Naive B cell (primary cell): ENCODE measurements around the gene XAF1. TPM values are rescaled to one million over a fixed set of nuclear protein-coding genes. Genes with fewer than 3 reads are reported as not detected.
"Not testable (repeated sequence)": the region's sequence is repeated elsewhere in the genome, so short reads cannot be mapped to it uniquely, and the experiment has no call there.

Experiments
- ATAC-seq, 2 donors: fragments of 150-1000 bp; cut with Tn5 transposase; 2 replicates each; pipeline ENCODE4 v1.10.0; 2021; ENCODE audit warnings: low read depth in 2 of 2, mild to moderate bottlenecking in 2 of 2, moderate library complexity in 2 of 2
- DNase-seq: peaks from one replicate; pipeline ENCODE4 v3.0.0; 2022
- H3K27ac Mint-ChIP-seq, 6 donors: one replicate each; pipeline ENCODE4 v1.8.0; 2020 to 2022; ENCODE audit warnings: mild to moderate bottlenecking in 6 of 6, mixed read lengths in 6 of 6, moderate library complexity in 5 of 6, inconsistent platforms in 2 of 6
- H3K27me3 Mint-ChIP-seq, 3 donors: one replicate each; pipeline ENCODE4 v1.8.0; 2021 to 2022; ENCODE audit warnings: mixed read lengths in 3 of 3, mild to moderate bottlenecking in 1 of 3
- H3K36me3 Mint-ChIP-seq, 2 donors: one replicate each; pipeline ENCODE4 v1.8.0; 2020 to 2022; ENCODE audit warnings: mixed read lengths in 2 of 2, inconsistent platforms in 1 of 2, mild to moderate bottlenecking in 1 of 2
- H3K4me1 Mint-ChIP-seq, 3 donors: one replicate each; pipeline ENCODE4 v1.8.0; 2020 to 2022; ENCODE audit warnings: mixed read lengths in 3 of 3, inconsistent platforms in 1 of 3, mild to moderate bottlenecking in 1 of 3, moderate library complexity in 1 of 3
- H3K4me3 Mint-ChIP-seq, 8 donors: one replicate each; pipeline ENCODE4 v1.8.0; 2020 to 2022; ENCODE audit warnings: mild to moderate bottlenecking in 8 of 8, mixed read lengths in 8 of 8, moderate library complexity in 8 of 8, inconsistent platforms in 2 of 8
- H3K9me3 Mint-ChIP-seq, 7 donors: one replicate each; pipeline ENCODE4 v1.8.0; 2020 to 2022; ENCODE audit warnings: mixed read lengths in 7 of 7, mild to moderate bottlenecking in 5 of 7, inconsistent platforms in 2 of 7, moderate library complexity in 1 of 7
- polyA plus RNA-seq, 6 donors: library from polyadenylated mRNA; unstranded; fragments of 300-500 nt; fragmentation: Illumina TruSeq; gene quantifications; one replicate each; pipeline ENCODE4 v1.2.3, GENCODE V29; 2021; ENCODE audit warnings: low read depth in 6 of 6

The XAF1 gene
- polyA plus RNA-seq, 6 donors from 2014 or later: 18.6 to 75.1 (median 22.9) TPM

- DNase-seq (no peak), ATAC-seq (no peak)
- H3K4me3 Mint-ChIP-seq: no peak overlapping the region
- H3K27ac Mint-ChIP-seq: peak overlapping the region in 1 of 6 donors; percentile 39
- H3K36me3 Mint-ChIP-seq: peaks cover 66 to 70% of the 10 kb centered on the region in 2 donors
- no peaks in the 10 kb centered on the region for H3K27me3 Mint-ChIP-seq
- H3K4me1 Mint-ChIP-seq: peaks cover 18 to 25% (median 20%) of the 10 kb centered on the region in 3 donors
- H3K9me3 Mint-ChIP-seq: peaks cover 10 to 19% (median 14%) of the 10 kb centered on the region in 7 donors
Measured at GRCh38 chr17:6761779-6762178, 5.9 kb downstream of the XAF1 start.

- Mint-ChIP-seq H3K27me3 (peaks cover 0 to 2% (median 2%) of the 10 kb centered on the region in 3 donors), H3K27ac (peak overlapping the region in 1 of 6 donors; percentile 65), H3K9me3 (peaks cover 19 to 68% (median 51%) of the 10 kb centered on the region in 7 donors), H3K4me1 (peaks cover 0 to 6% (median 0%) of the 10 kb centered on the region in 3 donors), H3K4me3 (no peak overlapping the region), H3K36me3 (peaks cover 95% of the 10 kb centered on the region in 2 donors)
- DNase-seq: no peak
- ATAC-seq: no peak
Measured at GRCh38 chr17:6768447-6768846, 12.6 kb downstream of the XAF1 start.

GRCh38 chr17:6772016-6772415 lies 16.2 kb downstream of the XAF1 start:
- H3K4me1 Mint-ChIP-seq: peaks cover 0 to 10% (median 0%) of the 10 kb centered on the region in 3 donors
- H3K36me3 Mint-ChIP-seq: peaks cover 74 to 75% of the 10 kb centered on the region in 2 donors
- peaks cover 22 to 38% (median 26%) of the 10 kb centered on the region in 3 donors for H3K27me3 Mint-ChIP-seq
- ATAC-seq: no peak
- H3K27ac Mint-ChIP-seq: no peak overlapping the region
- H3K4me3 Mint-ChIP-seq: no peak overlapping the region
- peaks cover 6 to 74% (median 55%) of the 10 kb centered on the region in 7 donors for H3K9me3 Mint-ChIP-seq
- DNase-seq: no peak

GRCh38 chr17:6774906-6775305 lies 19.1 kb downstream of the XAF1 start:
- Mint-ChIP-seq H3K36me3 (peaks cover 46 to 52% of the 10 kb centered on the region in 2 donors), H3K9me3 (peaks cover 0 to 51% (median 35%) of the 10 kb centered on the region in 7 donors), H3K27me3 (peaks cover 41 to 57% (median 52%) of the 10 kb centered on the region in 3 donors)
- not testable (repeated sequence) for ATAC-seq, H3K4me1 Mint-ChIP-seq, DNase-seq, H3K27ac Mint-ChIP-seq, H3K4me3 Mint-ChIP-seq

GRCh38 chr17:6775871-6776405 lies 20.1 kb downstream of the XAF1 start, which contains the start of gene FBXO39:
TSS of gene FBXO39 (plus strand) at chr17:6776215. CDS start at chr17:6779869, 3,654 bp downstream.
- Mint-ChIP-seq H3K36me3 (peaks cover 41% of the 10 kb centered on the region in 2 donors), H3K4me3 (peak within 1 kb of the TSS in 1 of 8 donors; percentile 69), H3K27me3 (peaks cover 41 to 65% (median 59%) of the 10 kb centered on the region in 3 donors), H3K9me3 (peaks cover 0 to 50% (median 35%) of the 10 kb centered on the region in 7 donors), H3K27ac (peak within 1 kb of the TSS in 1 of 6 donors; percentile 82), H3K4me1 (peaks cover 0 to 10% (median 0%) of the 10 kb centered on the region in 3 donors)
- ATAC-seq (no peak), DNase-seq (no peak)

- Mint-ChIP-seq H3K4me3 (no peak overlapping the region), H3K27me3 (peaks cover 45 to 86% (median 84%) of the 10 kb centered on the region in 3 donors), H3K4me1 (peaks cover 0 to 10% (median 0%) of the 10 kb centered on the region in 3 donors), H3K9me3 (peaks cover 0 to 51% (median 24%) of the 10 kb centered on the region in 7 donors), H3K36me3 (peaks cover 6 to 8% of the 10 kb centered on the region in 2 donors), H3K27ac (no peak overlapping the region)
- DNase-seq (no peak), ATAC-seq (no peak)
Measured at GRCh38 chr17:6779411-6779810, 23.6 kb downstream of the XAF1 start.

- Mint-ChIP-seq H3K27me3 (peaks cover 44 to 81% (median 80%) of the 10 kb centered on the region in 3 donors), H3K9me3 (peaks cover 0 to 51% (median 20%) of the 10 kb centered on the region in 7 donors), H3K36me3 (peaks cover 0 to 5% of the 10 kb centered on the region in 2 donors), H3K4me1 (peaks cover 0 to 10% (median 0%) of the 10 kb centered on the region in 3 donors), H3K4me3 (no peak overlapping the region), H3K27ac (no peak overlapping the region)
- ATAC-seq (no peak), DNase-seq (no peak)
Measured at GRCh38 chr17:6780001-6780400, 24.2 kb downstream of the XAF1 start.

- Mint-ChIP-seq H3K9me3 (peaks cover under 1 to 53% (median 22%) of the 10 kb centered on the region in 7 donors), H3K4me1 (peaks cover 0 to 3% (median 0%) of the 10 kb centered on the region in 3 donors), H3K27ac (no peak overlapping the region), H3K27me3 (peaks cover 52 to 80% (median 80%) of the 10 kb centered on the region in 3 donors), H3K36me3 (peaks cover 0 to 13% of the 10 kb centered on the region in 2 donors), H3K4me3 (no peak overlapping the region)
- no peak for DNase-seq
- no peak for ATAC-seq
Measured at GRCh38 chr17:6780886-6781285, 25.0 kb downstream of the XAF1 start.

- Mint-ChIP-seq H3K27ac (peak overlapping the region in 1 of 6 donors; percentile 66), H3K9me3 (peaks cover 3 to 54% (median 16%) of the 10 kb centered on the region in 7 donors), H3K4me3 (no peak overlapping the region), H3K36me3 (peaks cover 0 to 14% of the 10 kb centered on the region in 2 donors), H3K27me3 (peaks cover 54 to 80% (median 80%) of the 10 kb centered on the region in 3 donors), H3K4me1 (no peaks in the 10 kb centered on the region)
- no peak for ATAC-seq
- DNase-seq: no peak
Measured at GRCh38 chr17:6782244-6782643, 26.4 kb downstream of the XAF1 start.

- H3K27me3 Mint-ChIP-seq: peaks cover 67 to 75% (median 72%) of the 10 kb centered on the region in 3 donors
- H3K27ac Mint-ChIP-seq: no peak overlapping the region
- ATAC-seq (no peak), DNase-seq (no peak)
- H3K4me1 Mint-ChIP-seq: no peaks in the 10 kb centered on the region
- no peak overlapping the region for H3K4me3 Mint-ChIP-seq
- H3K36me3 Mint-ChIP-seq: peaks cover 0 to 10% of the 10 kb centered on the region in 2 donors
- H3K9me3 Mint-ChIP-seq: peaks cover 3 to 45% (median 13%) of the 10 kb centered on the region in 7 donors
Measured at GRCh38 chr17:6786618-6787017, 30.8 kb downstream of the XAF1 start.

- Mint-ChIP-seq H3K4me1 (no peaks in the 10 kb centered on the region), H3K27me3 (peaks cover 67 to 72% (median 71%) of the 10 kb centered on the region in 3 donors), H3K27ac (peak overlapping the region in 1 of 6 donors; percentile 29), H3K4me3 (no peak overlapping the region), H3K36me3 (peaks cover 0 to 10% of the 10 kb centered on the region in 2 donors), H3K9me3 (peaks cover 3 to 39% (median 11%) of the 10 kb centered on the region in 7 donors)
- ATAC-seq (no peak), DNase-seq (no peak)
Measured at GRCh38 chr17:6787081-6787693, 31.3 kb downstream of the XAF1 start.

- peaks cover 65 to 66% (median 66%) of the 10 kb centered on the region in 3 donors for H3K27me3 Mint-ChIP-seq
Measured at GRCh38 chr17:6789146-6789545, 33.3 kb downstream of the XAF1 start.

GRCh38 chr17:6793748-6794493 lies 38.1 kb downstream of the XAF1 start:
- H3K4me3 Mint-ChIP-seq: peak overlapping the region in 1 of 8 donors; percentile 21
- no peaks in the 10 kb centered on the region for H3K4me1 Mint-ChIP-seq
- no peak overlapping the region for H3K27ac Mint-ChIP-seq
- H3K27me3 Mint-ChIP-seq: peaks cover 42 to 56% (median 54%) of the 10 kb centered on the region in 3 donors
- H3K36me3 Mint-ChIP-seq: no peaks in the 10 kb centered on the region
- no peaks in the 10 kb centered on the region for H3K9me3 Mint-ChIP-seq
- no peak for ATAC-seq
- DNase-seq: no peak

More at GRCh38 chr17:6789146-6789545, 33.3 kb downstream of the XAF1 start:
- Mint-ChIP-seq H3K4me3 (no peak overlapping the region), H3K9me3 (peaks cover 3 to 21% (median 9%) of the 10 kb centered on the region in 7 donors), H3K4me1 (no peaks in the 10 kb centered on the region), H3K27ac (no peak overlapping the region), H3K36me3 (peaks cover 0 to 10% of the 10 kb centered on the region in 2 donors)
- no peak for DNase-seq
- ATAC-seq: no peak
